ENCODE data around the gene SLC5A2. TPM values are rescaled to one million over a fixed set of nuclear protein-coding genes. Genes with fewer than 3 reads are reported as not detected.
A peak's percentile ranks its signal among the peaks of the same experiment; 100 is the strongest.
"Not testable (repeated sequence)": the region's sequence is repeated elsewhere in the genome, so short reads cannot be mapped to it uniquely, and the experiment has no call there.

Gene SLC5A2
- total RNA-seq, 2 experiments from 2014 or later, result 0.21 TPM; not detected in 1

- peak; percentile 92 for DNase-seq
- H3K36me3 Mint-ChIP-seq, result peaks cover 12% of the 10 kb centered on the region
- CTCF ChIA-PET, result interaction anchor here (1.2 to 2.8 kb wide), 3 partner anchors 49 to 361 kb away, joined by 3 to 19 read pairs (median 3); partner anchors contain the start of gene ARMC5
- peaks cover 44% of the 10 kb centered on the region for H3K4me1 Mint-ChIP-seq (ENCODE audit: low read depth)
- H3K27me3 Mint-ChIP-seq, result no peaks in the 10 kb centered on the region
- H3K27ac Mint-ChIP-seq, result peak within 1 kb of the TSS; percentile 94
- peak within 1 kb of the TSS; percentile 93 for H3K4me3 Mint-ChIP-seq
- H3K9me3 Mint-ChIP-seq, result no peaks in the 10 kb centered on the region
- POLR2A ChIA-PET, result interaction anchor here (0.7 to 2.3 kb wide), 8 partner anchors 18 to 369 kb away, joined by 3 to 11 read pairs (median 4); partner anchors contain the start of genes FUS and ZNF267
- intact Hi-C loops (cut with micrococcal nuclease), result loop anchor here (1.0 to 2.0 kb wide), 2 partner anchors 31 to 48 kb away; no protein-coding TSS in a partner anchor
These were observed 25.2 kb downstream of the SLC5A2 start, which contains the start of gene RUSF1 for GRCh38 chr16:31507929-31508705. TSS of gene RUSF1 (minus strand) at chr16:31508391. CDS start at chr16:31508373, 18 bp downstream.

GRCh38 chr16:31508706-31509195, 25.8 kb downstream of the SLC5A2 start:
- POLR2A ChIA-PET, result interaction anchor here (0.7 to 2.3 kb wide), 7 partner anchors 19 to 369 kb away, joined by 3 to 11 read pairs (median 5); partner anchors contain the start of genes FUS and ZNF267
- H3K27me3 Mint-ChIP-seq, result no peaks in the 10 kb centered on the region
- intact Hi-C loops (cut with micrococcal nuclease), result loop anchor here (1.0 to 2.0 kb wide), 2 partner anchors 32 to 48 kb away; no protein-coding TSS in a partner anchor
- DNase-seq, result no peak
- CTCF ChIA-PET, result interaction anchor here (1.2 to 2.8 kb wide), 3 partner anchors 49 to 360 kb away, joined by 3 to 19 read pairs (median 3); partner anchors contain the start of gene ARMC5
- peak overlapping the region; percentile 94 for H3K27ac Mint-ChIP-seq
- H3K4me3 Mint-ChIP-seq, result peak overlapping the region; percentile 93
- peaks cover 12% of the 10 kb centered on the region for H3K36me3 Mint-ChIP-seq
- peaks cover 44% of the 10 kb centered on the region for H3K4me1 Mint-ChIP-seq (ENCODE audit: low read depth)
- no peaks in the 10 kb centered on the region for H3K9me3 Mint-ChIP-seq

- Mint-ChIP-seq H3K27ac (no peak overlapping the region), H3K4me3 (no peak overlapping the region), H3K36me3 (peaks cover 6% of the 10 kb centered on the region), H3K9me3 (peaks cover 12% of the 10 kb centered on the region), H3K4me1 (ENCODE audit: low read depth) (peaks cover 15% of the 10 kb centered on the region), H3K27me3 (peaks cover 2% of the 10 kb centered on the region)
- ChIA-PET POLR2A (no interaction called here), CTCF (no interaction called here)
- intact Hi-C loops (cut with micrococcal nuclease), result no loop called here
- no peak for DNase-seq
These were observed 30.2 kb downstream of the SLC5A2 start for GRCh38 chr16:31513126-31513525.

GRCh38 chr16:31513884-31514283, 31.0 kb downstream of the SLC5A2 start:
- no peak for DNase-seq
- Mint-ChIP-seq H3K27ac (no peak overlapping the region), H3K4me1 (ENCODE audit: low read depth) (peaks cover 14% of the 10 kb centered on the region), H3K4me3 (no peak overlapping the region), H3K36me3 (peaks cover under 1% of the 10 kb centered on the region), H3K27me3 (peaks cover 2% of the 10 kb centered on the region), H3K9me3 (peaks cover 12% of the 10 kb centered on the region)
- intact Hi-C loops (cut with micrococcal nuclease), result no loop called here
- POLR2A ChIA-PET, result no interaction called here
- CTCF ChIA-PET, result no interaction called here

- no peaks in the 10 kb centered on the region for H3K36me3 Mint-ChIP-seq
- DNase-seq, result no peak
- ChIA-PET CTCF (no interaction called here), POLR2A (no interaction called here)
- H3K4me1 Mint-ChIP-seq (ENCODE audit: low read depth), result no peaks in the 10 kb centered on the region
- peaks cover 12% of the 10 kb centered on the region for H3K9me3 Mint-ChIP-seq
- H3K27ac Mint-ChIP-seq, result no peak overlapping the region
- no peak overlapping the region for H3K4me3 Mint-ChIP-seq
- H3K27me3 Mint-ChIP-seq, result peaks cover 2% of the 10 kb centered on the region
- intact Hi-C loops (cut with micrococcal nuclease), result no loop called here
These were observed 35.0 kb downstream of the SLC5A2 start for GRCh38 chr16:31517800-31518402.

GRCh38 chr16:31519759-31520431, 37.0 kb downstream of the SLC5A2 start:
- Mint-ChIP-seq H3K27me3 (peaks cover 2% of the 10 kb centered on the region), H3K4me1 (ENCODE audit: low read depth) (no peaks in the 10 kb centered on the region), H3K4me3 (no peak overlapping the region), H3K9me3 (peaks cover 12% of the 10 kb centered on the region), H3K27ac (no peak overlapping the region), H3K36me3 (no peaks in the 10 kb centered on the region)
- intact Hi-C loops (cut with micrococcal nuclease), result no loop called here
- CTCF ChIA-PET, result no interaction called here
- POLR2A ChIA-PET, result no interaction called here
- DNase-seq, result no peak

- no peaks in the 10 kb centered on the region for H3K4me1 Mint-ChIP-seq (ENCODE audit: low read depth)
- no peak for DNase-seq
- peaks cover 12% of the 10 kb centered on the region for H3K9me3 Mint-ChIP-seq
- H3K4me3 Mint-ChIP-seq, result no peak overlapping the region
- H3K36me3 Mint-ChIP-seq, result no peaks in the 10 kb centered on the region
- POLR2A ChIA-PET, result no interaction called here
- no peak overlapping the region for H3K27ac Mint-ChIP-seq
- intact Hi-C loops (cut with micrococcal nuclease), result no loop called here
- CTCF ChIA-PET, result no interaction called here
- peaks cover 5% of the 10 kb centered on the region for H3K27me3 Mint-ChIP-seq
These were observed 38.4 kb downstream of the SLC5A2 start for GRCh38 chr16:31521368-31521767.

- peaks cover 8% of the 10 kb centered on the region for H3K9me3 Mint-ChIP-seq
- POLR2A ChIA-PET, result no interaction called here
- CTCF ChIA-PET, result no interaction called here
These were observed 39.1 kb downstream of the SLC5A2 start for GRCh38 chr16:31522071-31522470.

GRCh38 chr16:31523768-31524167, 40.8 kb downstream of the SLC5A2 start:
- H3K36me3 Mint-ChIP-seq; CTCF ChIA-PET; DNase-seq; intact Hi-C loops (cut with micrococcal nuclease); H3K9me3 Mint-ChIP-seq; H3K4me3 Mint-ChIP-seq; H3K27ac Mint-ChIP-seq; POLR2A ChIA-PET; H3K27me3 Mint-ChIP-seq: not testable (repeated sequence)
- H3K4me1 Mint-ChIP-seq (ENCODE audit: low read depth), result peaks cover 12% of the 10 kb centered on the region

More at GRCh38 chr16:31522071-31522470, 39.1 kb downstream of the SLC5A2 start:
- Mint-ChIP-seq H3K27ac (no peak overlapping the region), H3K36me3 (no peaks in the 10 kb centered on the region), H3K4me1 (ENCODE audit: low read depth) (no peaks in the 10 kb centered on the region), H3K4me3 (no peak overlapping the region), H3K27me3 (peaks cover 2% of the 10 kb centered on the region)
- intact Hi-C loops (cut with micrococcal nuclease), result no loop called here
- DNase-seq, result no peak

- Mint-ChIP-seq H3K4me3 (no peak overlapping the region), H3K36me3 (no peaks in the 10 kb centered on the region), H3K27ac (no peak overlapping the region), H3K27me3 (peaks cover 13% of the 10 kb centered on the region), H3K4me1 (ENCODE audit: low read depth) (peaks cover 12% of the 10 kb centered on the region), H3K9me3 (no peaks in the 10 kb centered on the region)
- CTCF ChIA-PET, result no interaction called here
- POLR2A ChIA-PET, result no interaction called here
- DNase-seq, result no peak
- intact Hi-C loops (cut with micrococcal nuclease), result no loop called here
These were observed 42.2 kb downstream of the SLC5A2 start for GRCh38 chr16:31525113-31525512.

GRCh38 chr16:31527734-31528274, 44.9 kb downstream of the SLC5A2 start, which contains the start of gene AHSP:
TSS of gene AHSP (plus strand) at chr16:31527900. CDS start at chr16:31528140, 240 bp downstream.
- DNase-seq, result peak; percentile 31
- ChIA-PET CTCF (no interaction called here), POLR2A (no interaction called here)
- Mint-ChIP-seq H3K27me3 (peaks cover 14% of the 10 kb centered on the region), H3K9me3 (no peaks in the 10 kb centered on the region), H3K36me3 (no peaks in the 10 kb centered on the region), H3K27ac (no peak within 1 kb of the TSS), H3K4me1 (ENCODE audit: low read depth) (peaks cover 12% of the 10 kb centered on the region), H3K4me3 (no peak within 1 kb of the TSS)
- intact Hi-C loops (cut with micrococcal nuclease), result no loop called here

Data from activated CD4-positive, alpha-beta memory T cell treated with anti-CD3 and anti-CD28 coated beads for 36 hours (primary cell).